ENCODE results near the gene CCDC97. TPM values are rescaled to one million over a fixed set of nuclear protein-coding genes. Genes with fewer than 3 reads are reported as not detected.

CCDC97 gene
- total RNA-seq, 2 donors from 2014 or later, result 10.6 to 11.2 TPM

DNA sequence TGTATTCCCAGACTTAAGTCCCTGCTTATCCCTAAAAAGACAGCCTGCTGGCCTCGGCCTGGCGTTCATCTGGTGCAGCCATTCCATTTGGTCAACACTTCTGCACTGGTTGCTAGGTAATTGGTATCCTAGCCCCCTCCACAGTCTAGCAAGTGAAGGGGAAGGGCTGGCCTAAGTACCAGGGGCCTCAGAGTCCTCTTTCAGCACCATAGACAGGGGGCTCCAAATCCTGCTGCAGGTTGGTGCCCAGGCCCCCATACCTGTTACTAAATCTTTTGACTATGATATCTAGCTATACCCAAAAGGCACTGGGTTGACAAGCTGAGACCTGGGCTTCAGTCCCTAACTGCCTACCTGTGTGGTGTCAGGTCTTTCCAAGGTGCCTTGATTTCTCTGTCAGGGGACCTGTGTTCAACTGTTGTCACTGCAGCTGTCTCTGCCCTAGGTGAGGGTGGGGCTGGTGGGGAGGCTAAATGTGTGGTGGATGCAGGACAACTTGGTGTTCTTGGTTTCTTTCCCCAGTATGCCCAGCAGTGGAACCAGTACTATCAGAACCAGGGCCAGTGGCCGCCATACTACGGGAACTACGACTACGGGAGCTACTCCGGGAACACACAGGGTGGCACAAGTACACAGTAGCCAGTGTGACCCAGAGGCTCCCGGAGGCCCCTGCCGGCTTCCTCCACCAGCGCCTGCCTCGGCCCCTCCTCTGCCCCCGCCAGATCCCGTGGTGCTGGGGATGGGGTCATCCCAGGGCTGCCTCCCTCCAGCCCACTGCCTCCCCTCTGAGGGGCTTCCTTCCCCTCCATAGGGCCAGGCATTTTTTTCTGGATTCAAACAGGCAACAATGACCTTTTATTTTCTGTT, 3.8 kb upstream of the CCDC97 start:
- intact Hi-C loops (cut with DNase I), result no loop called here
- H3K4me1 ChIP-seq, result peaks cover 25% of the 10 kb centered on the region
- H3K27me3 ChIP-seq, result no peaks in the 10 kb centered on the region
- DNase-seq, result no peak
- H3K9me3 ChIP-seq, result no peaks in the 10 kb centered on the region
- H3K36me3 ChIP-seq (replicated peaks in 1 of 2; ENCODE audit: insufficient read depth in 1 of 2, low read depth in 2 of 2), result peaks cover 18 to 30% of the 10 kb centered on the region in 2 donors
- no peak for ATAC-seq
- 76 to 80% methylated on average over 8 to 13 of the region's 13 CpGs for WGBS, 2 donors
- no peak for TF ChIP-seq POLR2A (IDR thresholded peaks at IDR 0.05)
- TF ChIP-seq, protein P1, sequence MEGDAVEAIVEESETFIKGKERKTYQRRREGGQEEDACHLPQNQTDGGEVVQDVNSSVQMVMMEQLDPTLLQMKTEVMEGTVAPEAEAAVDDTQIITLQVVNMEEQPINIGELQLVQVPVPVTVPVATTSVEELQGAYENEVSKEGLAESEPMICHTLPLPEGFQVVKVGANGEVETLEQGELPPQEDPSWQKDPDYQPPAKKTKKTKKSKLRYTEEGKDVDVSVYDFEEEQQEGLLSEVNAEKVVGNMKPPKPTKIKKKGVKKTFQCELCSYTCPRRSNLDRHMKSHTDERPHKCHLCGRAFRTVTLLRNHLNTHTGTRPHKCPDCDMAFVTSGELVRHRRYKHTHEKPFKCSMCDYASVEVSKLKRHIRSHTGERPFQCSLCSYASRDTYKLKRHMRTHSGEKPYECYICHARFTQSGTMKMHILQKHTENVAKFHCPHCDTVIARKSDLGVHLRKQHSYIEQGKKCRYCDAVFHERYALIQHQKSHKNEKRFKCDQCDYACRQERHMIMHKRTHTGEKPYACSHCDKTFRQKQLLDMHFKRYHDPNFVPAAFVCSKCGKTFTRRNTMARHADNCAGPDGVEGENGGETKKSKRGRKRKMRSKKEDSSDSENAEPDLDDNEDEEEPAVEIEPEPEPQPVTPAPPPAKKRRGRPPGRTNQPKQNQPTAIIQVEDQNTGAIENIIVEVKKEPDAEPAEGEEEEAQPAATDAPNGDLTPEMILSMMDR (IDR thresholded peaks at IDR 0.05), result no peak
- H3K4me3 ChIP-seq, result no peak overlapping the region
- peak overlapping the region in 1 of 4 donors; percentile 94 for H3K27ac ChIP-seq

DNA sequence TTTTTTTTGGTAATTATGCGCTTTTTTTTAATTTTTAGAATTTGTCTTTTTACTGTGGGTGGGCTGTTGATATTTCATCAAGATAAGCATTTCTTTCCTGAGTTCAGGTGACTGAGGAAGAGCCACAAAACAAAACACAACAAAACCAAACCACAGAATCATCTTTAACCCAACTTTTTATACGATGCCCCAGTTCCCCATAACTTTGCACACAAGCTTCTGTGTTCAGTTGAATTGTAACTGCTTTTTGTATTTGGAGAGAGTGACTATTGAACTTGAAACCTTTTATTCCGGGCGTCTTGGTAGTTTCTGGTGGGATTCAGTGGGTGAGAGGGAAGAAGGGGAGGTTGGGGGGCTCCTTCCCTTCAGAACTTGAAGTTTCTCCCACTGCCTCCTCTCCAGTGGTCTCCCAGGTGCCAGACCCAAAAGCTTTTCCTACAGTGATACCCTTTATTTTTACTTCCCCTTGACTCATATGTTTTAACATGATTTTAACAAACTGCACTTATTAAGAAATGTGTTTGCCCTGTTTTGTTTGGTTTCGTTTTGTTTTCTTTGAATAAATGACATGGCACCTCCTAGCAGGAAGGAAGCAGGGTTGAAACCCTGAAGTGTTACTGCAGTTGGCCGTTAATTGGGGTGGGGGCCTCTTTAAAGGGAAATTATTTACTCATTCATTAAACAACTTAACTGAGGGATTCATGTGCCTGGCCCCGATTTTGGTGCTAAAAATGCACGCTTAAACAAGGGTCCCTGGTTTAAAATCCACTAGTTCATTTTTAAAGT, 2.7 kb upstream of the CCDC97 start:
- WGBS, 2 donors, result 61% methylated on average over 8 of the region's 8 CpGs
- ATAC-seq (no peak), DNase-seq (no peak)
- no peak for TF ChIP-seq POLR2A (IDR thresholded peaks at IDR 0.05)
- TF ChIP-seq, protein P1 (IDR thresholded peaks at IDR 0.05), result no peak
- Histone ChIP-seq H3K27me3 (no peaks in the 10 kb centered on the region), H3K4me3 (no peak overlapping the region), H3K9me3 (no peaks in the 10 kb centered on the region), H3K4me1 (peaks cover 30% of the 10 kb centered on the region), H3K27ac (peak overlapping the region in 3 of 4 donors; percentile 88 to 97 (median 94)), H3K36me3 (replicated peaks in 1 of 2; ENCODE audit: insufficient read depth in 1 of 2, low read depth in 2 of 2) (peaks cover 18 to 27% of the 10 kb centered on the region in 2 donors)
- intact Hi-C loops (cut with DNase I), result no loop called here

DNA sequence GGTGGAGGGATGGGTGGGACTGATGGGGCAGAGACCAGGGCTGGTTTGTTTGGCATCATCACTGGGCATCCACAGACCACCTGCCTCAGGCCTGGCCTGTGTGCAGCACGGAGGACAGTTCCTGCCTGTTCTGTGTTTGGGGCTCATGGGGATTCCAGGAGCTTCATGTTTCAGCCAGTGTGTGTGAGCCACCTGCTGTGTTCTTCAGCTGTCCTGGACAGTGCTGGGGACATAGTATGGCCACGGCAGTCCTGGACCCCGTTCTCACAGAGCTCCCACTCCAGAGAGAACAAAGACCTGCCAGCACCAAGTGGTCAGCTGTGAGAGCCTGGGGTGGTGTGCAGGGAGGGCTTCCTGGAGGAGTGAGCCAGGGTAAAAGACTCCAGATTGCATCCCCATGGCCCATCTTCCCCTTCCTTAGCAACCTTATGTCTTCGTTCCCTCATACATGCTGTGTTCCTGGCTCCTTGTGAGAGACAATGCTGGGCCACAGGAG, 2.0 kb upstream of the CCDC97 start:
- WGBS, 2 donors, result 40 to 57% methylated on average over 1 to 4 of the region's 4 CpGs
- intact Hi-C loops (cut with DNase I), result no loop called here
- ATAC-seq (peak; percentile 1), DNase-seq (no peak)
- no peak overlapping the region for H3K4me3 ChIP-seq
- peaks cover 30% of the 10 kb centered on the region for H3K4me1 ChIP-seq
- H3K36me3 ChIP-seq (replicated peaks in 1 of 2; ENCODE audit: insufficient read depth in 1 of 2, low read depth in 2 of 2), result peaks cover 18 to 23% of the 10 kb centered on the region in 2 donors
- H3K9me3 ChIP-seq, result no peaks in the 10 kb centered on the region
- no peaks in the 10 kb centered on the region for H3K27me3 ChIP-seq
- peak overlapping the region in 3 of 4 donors; percentile 88 to 97 (median 94) for H3K27ac ChIP-seq
- TF ChIP-seq, protein P1 (IDR thresholded peaks at IDR 0.05), result no peak
- no peak for TF ChIP-seq POLR2A (IDR thresholded peaks at IDR 0.05)

GRCh38 chr19:41308450-41309179, 1.4 kb upstream of the CCDC97 start:
- Histone ChIP-seq H3K27ac (peak overlapping the region; percentile 88 to 97 (median 94)), H3K27me3 (no peaks in the 10 kb centered on the region), H3K9me3 (no peaks in the 10 kb centered on the region), H3K4me1 (peaks cover 30% of the 10 kb centered on the region), H3K4me3 (no peak overlapping the region), H3K36me3 (replicated peaks in 1 of 2; ENCODE audit: insufficient read depth in 1 of 2, low read depth in 2 of 2) (peaks cover 12 to 25% of the 10 kb centered on the region in 2 donors)
- ATAC-seq (peak; percentile 68), DNase-seq (peak; percentile 93 to 98 (median 94))
- WGBS, 2 donors, result 21 to 23% methylated on average over 8 of the region's 8 CpGs
- TF ChIP-seq, protein P1 (IDR thresholded peaks at IDR 0.05), result peak; percentile 93 to 98 (median 96)
- TF ChIP-seq POLR2A (IDR thresholded peaks at IDR 0.05), result no peak
- intact Hi-C loops (cut with DNase I), result no loop called here
